Uterus (tissue), 4 donors: ENCODE data around the gene PRKG1. TPM values are rescaled to one million over a fixed set of nuclear protein-coding genes. Genes with fewer than 3 reads are reported as not detected.

ENCODE experiments used
- DNase-seq, 2 donors: peaks; one replicate each; pipeline ENCODE4 v3.0.0-alpha.2; 2019 to 2020
- H3K27ac ChIP-seq, 2 donors: fragments of 200-600 bp; sonication (generic); 1 replicate in 1 of 2; 2 replicates in 1 of 2; pipeline ENCODE4 v1.5.1; 2016 to 2018
- H3K27me3 ChIP-seq, 2 donors: fragments of 200-600 bp; sonication (generic); one replicate each; pipeline ENCODE4 v1.5.1; 2018 to 2019; ENCODE audit warnings: control low read depth in 1 of 2
- H3K36me3 ChIP-seq, 2 donors: fragments of 200-600 bp; sonication (generic); one replicate each; pipeline ENCODE4 v1.5.1; 2019; ENCODE audit warnings: control low read depth in 1 of 2
- H3K4me1 ChIP-seq, 2 donors: fragments of 200-600 bp; sonication (generic); one replicate each; pipeline ENCODE4 v1.5.1; 2018 to 2019; ENCODE audit warnings: control low read depth in 1 of 2
- H3K4me3 ChIP-seq, 2 donors: fragments of 200-600 bp; sonication (generic); 1 replicate in 1 of 2; 2 replicates in 1 of 2; pipeline ENCODE4 v1.5.1; 2018 to 2019; ENCODE audit warnings: mild to moderate bottlenecking in 1 of 2
- H3K9me3 ChIP-seq, 2 donors: fragments of 200-600 bp; sonication (generic); one replicate each; pipeline ENCODE4 v1.5.1; 2019; ENCODE audit warnings: control low read depth in 1 of 2
- CTCF ChIP-seq, 4 experiments: fragments of 200-600 bp in 2 of 4; fragments of 450-650 bp in 2 of 4; sonication (generic) in 2 of 4; IDR thresholded peaks; one replicate each; pipeline ENCODE4 v1.5.1; 2016 to 2019; ENCODE audit warnings: antibody characterized with exemption in 4 of 4, mild to moderate bottlenecking in 2 of 4, moderate library complexity in 1 of 4
- POLR2A ChIP-seq, 2 donors: fragments of 450-650 bp; IDR thresholded peaks; one replicate each; pipeline ENCODE4 v1.6.1; 2016; ENCODE audit warnings: antibody characterized with exemption in 2 of 2, mild to moderate bottlenecking in 1 of 2, moderate library complexity in 1 of 2
- intact Hi-C: fragments of 100-400 bp; cut with DNase I; formaldehyde crosslinking; loops from one replicate; pipeline ENCODE4 v1.15.1; 2023; ENCODE audit warnings: low total_unique reads
- total RNA-seq, 4 donors: library from RNA; depleted of rRNA in 3 of 4; stranded (reverse); fragments of >200 nt in 3 of 4; gene quantifications; one replicate each; pipeline versions ENCODE4 v1.1.0 to v1.2.4, GENCODE V29; 2014 to 2023
- donor health status: DM: yes; HTN: yes; CAD: no.

The PRKG1 gene
- total RNA-seq, 4 donors from 2014 or later = 32.4 to 136 (median 69.6) TPM

GRCh38 chr10:51760864-51761640 lies 686.8 kb downstream of the PRKG1 start:
- intact Hi-C loops = no loop called here
- Histone ChIP-seq H3K4me3 (no peak overlapping the region), H3K4me1 (no peaks in the 10 kb centered on the region), H3K36me3 (no peaks in the 10 kb centered on the region), H3K9me3 (no peaks in the 10 kb centered on the region), H3K27me3 (no peaks in the 10 kb centered on the region), H3K27ac (no peak overlapping the region)
- no peak for TF ChIP-seq POLR2A (IDR thresholded peaks at IDR 0.05)
- TF ChIP-seq CTCF (IDR thresholded peaks at IDR 0.05) = no peak
- DNase-seq = no peak

GRCh38 chr10:51763746-51764145 lies 689.5 kb downstream of the PRKG1 start:
- TF ChIP-seq POLR2A (IDR thresholded peaks at IDR 0.05) (no peak), CTCF (IDR thresholded peaks at IDR 0.05) (no peak)
- Histone ChIP-seq H3K9me3 (no peaks in the 10 kb centered on the region), H3K36me3 (no peaks in the 10 kb centered on the region), H3K27me3 (no peaks in the 10 kb centered on the region), H3K27ac (no peak overlapping the region), H3K4me3 (no peak overlapping the region), H3K4me1 (no peaks in the 10 kb centered on the region)
- no peak for DNase-seq
- intact Hi-C loops = no loop called here

DNA sequence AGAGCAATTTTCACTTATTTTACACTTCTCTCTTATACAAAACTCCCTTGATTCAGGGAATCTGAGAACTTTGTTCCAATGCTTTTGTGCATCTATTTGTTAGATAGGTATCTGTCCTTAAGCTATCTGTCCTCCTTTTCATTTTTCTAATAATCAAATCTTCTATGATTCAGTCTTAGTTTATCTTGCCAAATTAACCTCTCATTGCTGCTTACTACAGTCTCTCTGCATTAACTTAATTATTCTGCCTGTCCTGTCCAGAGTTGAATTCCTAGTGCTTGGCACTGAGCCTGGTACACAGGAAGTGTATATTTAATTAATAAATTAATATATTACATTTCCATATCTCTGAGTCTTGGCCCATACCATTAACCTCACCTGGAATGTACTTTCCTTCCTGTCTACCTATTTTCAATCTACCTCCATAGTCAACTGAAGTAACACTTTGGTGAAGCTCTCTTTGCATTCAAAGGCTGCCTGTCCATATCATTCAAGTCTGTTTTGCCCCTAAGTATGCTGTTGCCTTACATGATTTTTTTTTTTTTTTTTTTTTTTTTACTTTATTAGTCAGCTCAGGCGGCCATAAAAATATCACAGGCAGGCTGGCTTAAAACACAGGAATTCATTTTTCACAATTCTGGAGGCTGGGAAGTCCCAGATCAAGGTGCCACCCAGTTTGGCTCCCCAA lies 691.1 kb downstream of the PRKG1 start:
- Histone ChIP-seq H3K27me3 (no peaks in the 10 kb centered on the region), H3K4me1 (no peaks in the 10 kb centered on the region), H3K4me3 (no peak overlapping the region), H3K27ac (no peak overlapping the region), H3K9me3 (no peaks in the 10 kb centered on the region), H3K36me3 (no peaks in the 10 kb centered on the region)
- intact Hi-C loops = no loop called here
- no peak for TF ChIP-seq POLR2A (IDR thresholded peaks at IDR 0.05)
- no peak for TF ChIP-seq CTCF (IDR thresholded peaks at IDR 0.05)
- DNase-seq = no peak

DNA sequence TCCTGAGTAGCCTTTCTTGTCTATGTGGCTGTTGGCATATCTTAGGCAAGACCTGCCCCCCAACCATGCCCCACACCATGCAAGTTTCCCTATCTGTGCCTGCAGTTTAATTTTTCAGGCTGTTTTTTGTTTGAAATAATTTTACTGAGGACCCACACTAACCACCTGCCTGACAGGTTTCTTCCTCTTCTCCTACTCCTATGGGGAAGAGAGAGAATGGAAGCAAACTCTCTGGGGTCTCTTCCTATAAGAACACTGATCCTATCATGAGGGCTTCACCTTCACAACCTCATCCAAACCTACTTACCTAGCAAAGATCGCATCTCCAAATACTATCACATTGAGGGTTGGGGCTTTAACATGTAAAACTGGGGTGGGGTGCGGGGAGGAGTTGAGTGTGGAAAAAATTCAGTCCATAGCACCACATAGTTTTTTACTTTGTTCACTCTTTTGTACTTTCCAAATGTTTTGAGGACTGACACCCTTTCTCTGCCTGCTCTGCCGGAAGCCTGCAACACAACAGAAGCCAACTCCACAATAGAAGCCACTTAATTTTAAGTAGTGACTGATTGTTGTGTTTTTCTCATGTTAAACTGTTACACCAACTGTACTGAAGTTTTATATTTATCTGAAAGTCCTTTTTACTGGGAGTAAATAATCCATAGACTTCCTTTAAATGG lies 692.3 kb downstream of the PRKG1 start:
- Histone ChIP-seq H3K36me3 (no peaks in the 10 kb centered on the region), H3K27me3 (no peaks in the 10 kb centered on the region), H3K27ac (no peak overlapping the region), H3K4me1 (no peaks in the 10 kb centered on the region), H3K9me3 (no peaks in the 10 kb centered on the region), H3K4me3 (no peak overlapping the region)
- TF ChIP-seq POLR2A (IDR thresholded peaks at IDR 0.05) (no peak), CTCF (IDR thresholded peaks at IDR 0.05) (no peak)
- no peak for DNase-seq
- intact Hi-C loops = no loop called here
